RKO (cell line): ENCODE data around the gene NKX6-1.

ENCODE experiments used
- DNase-seq: peaks from one replicate; pipeline ENCODE4 v3.0.0-alpha.2; 2016; ENCODE audit warnings: low spot score

The NKX6-1 gene

DNA sequence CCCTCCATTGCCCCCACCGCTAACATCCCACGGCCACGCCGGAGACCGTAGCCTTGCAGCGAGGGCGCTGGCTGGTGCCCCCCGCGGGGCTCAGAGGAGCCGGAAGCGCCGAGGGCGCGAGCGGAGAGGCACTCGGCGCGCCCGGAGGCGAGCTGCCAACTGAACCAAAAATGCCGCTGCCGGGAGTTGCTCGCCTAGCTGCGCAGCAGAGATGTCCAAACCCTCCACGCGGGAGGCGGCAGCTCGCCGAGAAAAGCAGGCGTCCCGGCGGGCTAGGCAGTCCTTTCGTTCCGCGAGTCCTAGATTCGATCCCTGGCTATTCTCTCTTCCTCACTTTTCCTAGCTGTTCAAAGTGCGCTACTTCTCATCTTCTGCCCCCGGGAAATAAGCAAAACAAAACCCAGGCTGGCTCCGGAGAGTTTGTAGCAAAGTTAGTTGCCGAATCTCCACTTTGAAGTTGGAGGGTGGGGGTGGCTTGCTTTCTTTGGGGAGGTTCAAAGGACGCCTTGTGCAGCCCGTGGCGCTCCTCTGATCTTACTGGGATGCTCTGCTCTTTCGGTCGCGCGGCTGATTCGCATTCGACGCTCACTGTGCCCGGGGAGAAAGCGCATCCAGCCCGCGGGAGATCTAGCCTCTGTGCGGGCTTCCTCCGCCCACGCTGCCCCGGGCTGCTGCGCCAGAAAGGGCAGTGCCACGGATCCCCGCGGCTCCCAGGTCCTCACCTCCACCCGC is 723 bp downstream of the NKX6-1 start:
- DNase-seq: no peak

DNA sequence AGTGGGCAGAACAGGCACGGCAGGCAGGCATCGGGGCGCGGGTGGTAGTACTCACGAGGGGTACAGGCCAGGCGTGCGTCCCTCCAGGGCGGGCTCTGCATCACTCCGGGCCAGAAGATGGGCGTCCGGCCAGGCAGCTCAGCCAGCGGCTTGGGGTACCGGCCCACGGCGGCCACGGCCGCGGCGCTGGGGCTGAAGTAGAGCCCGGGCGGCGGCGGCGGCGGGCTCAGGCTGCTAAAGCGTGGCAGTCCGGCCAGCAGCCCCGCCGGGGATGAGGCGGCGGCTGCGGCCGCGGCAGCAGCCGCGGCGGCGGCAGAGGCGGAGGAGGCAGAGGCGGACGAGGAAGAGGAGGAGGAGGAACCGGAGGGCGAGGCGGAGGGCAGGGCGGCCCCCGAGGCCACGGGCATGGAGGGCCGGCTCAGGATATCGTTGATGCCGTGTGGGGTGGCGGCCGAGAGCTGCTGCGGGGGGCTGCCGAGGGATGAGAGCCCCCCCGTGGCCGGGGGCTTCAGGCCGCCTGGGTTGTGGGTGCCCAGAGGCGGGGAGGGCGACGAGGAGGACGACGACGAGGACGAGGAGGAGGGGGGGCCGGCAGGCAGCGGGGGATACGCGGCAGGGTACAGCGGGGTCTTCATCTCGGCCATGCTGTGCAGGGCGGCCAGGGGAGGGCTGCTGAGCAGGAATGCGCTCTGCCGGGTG is 1.4 kb downstream of the NKX6-1 start:
- DNase-seq: no peak

DNA sequence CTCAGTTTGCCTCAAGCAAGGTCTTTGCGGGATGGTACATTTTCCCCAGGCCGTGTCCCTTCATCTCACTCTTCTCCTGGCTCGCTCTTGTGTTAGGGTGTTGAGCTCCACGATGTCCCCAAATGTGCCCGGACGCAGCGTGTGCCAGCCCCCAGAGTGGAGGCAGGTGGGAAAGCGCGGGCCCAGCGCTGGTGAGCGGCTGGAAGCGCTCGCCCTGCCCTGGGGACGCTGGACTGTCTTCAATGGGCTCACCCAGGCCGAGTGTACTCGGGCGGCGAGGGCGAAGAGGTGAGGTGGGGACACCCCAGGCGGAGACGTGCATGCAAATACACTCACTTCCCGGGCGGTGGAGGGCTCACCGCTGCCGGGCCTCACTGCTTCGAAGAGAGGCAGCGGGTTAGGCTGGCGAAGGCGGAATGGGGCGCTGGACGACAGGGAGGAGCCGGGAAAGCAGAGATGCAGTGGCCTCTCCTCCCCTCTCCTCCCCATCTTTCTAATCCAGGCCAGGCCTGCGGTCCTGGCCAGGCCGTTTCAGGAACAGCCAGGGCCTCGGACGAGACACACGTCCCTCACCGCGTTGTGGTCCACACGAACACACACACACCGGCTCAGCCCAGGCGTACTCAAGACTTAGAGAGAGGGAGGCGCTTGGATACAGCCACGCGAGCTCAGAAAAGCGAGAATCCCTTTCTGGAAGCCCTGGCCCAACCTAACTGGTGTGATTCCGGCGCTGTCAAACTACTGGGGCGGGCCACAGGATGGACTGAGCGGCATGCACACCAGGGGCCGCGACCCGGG is 2.2 kb downstream of the NKX6-1 start:
- DNase-seq: no peak

DNA sequence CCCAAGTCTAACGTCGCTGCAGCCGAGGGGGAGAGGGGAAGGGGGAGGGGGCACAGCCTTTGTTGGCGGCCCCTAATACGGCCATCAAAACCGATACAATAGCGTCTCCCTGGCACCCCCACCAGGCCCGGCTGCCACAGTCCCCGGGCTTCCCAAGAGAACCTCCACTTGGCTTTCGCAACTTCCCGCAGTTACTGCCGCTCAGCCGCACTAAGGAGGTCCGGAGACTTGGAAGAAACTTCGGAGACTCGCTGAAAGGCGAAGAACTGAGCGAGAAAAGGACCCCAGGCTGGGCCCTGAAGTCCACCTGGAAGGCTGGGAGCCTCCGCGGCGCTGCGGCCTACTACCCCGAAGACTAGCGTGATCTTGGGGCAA is 2.8 kb downstream of the NKX6-1 start:
- no peak for DNase-seq

DNA sequence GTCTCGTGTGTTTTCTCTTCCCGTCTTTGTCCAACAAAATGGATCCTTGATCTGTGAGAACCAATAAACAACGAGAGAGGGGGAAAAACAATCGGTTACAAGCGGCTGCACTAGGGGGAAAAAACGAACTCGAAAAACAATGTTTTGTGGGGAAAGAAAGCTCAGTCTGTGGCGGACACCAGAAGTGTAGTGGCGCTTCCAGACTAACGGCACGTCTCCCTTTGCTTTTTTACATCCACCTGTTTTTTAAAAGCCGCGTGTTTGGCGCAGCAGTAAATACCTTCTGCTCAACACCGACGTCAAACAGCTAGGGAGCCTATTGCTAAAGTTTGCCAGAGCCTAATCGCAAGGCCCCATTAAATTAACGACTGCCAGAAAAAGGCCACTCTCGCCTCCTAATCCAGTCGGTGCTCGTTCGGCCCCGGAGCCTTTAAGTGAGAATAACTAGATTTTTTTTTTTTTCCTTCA is 3.3 kb downstream of the NKX6-1 start:
- DNase-seq: no peak

DNA sequence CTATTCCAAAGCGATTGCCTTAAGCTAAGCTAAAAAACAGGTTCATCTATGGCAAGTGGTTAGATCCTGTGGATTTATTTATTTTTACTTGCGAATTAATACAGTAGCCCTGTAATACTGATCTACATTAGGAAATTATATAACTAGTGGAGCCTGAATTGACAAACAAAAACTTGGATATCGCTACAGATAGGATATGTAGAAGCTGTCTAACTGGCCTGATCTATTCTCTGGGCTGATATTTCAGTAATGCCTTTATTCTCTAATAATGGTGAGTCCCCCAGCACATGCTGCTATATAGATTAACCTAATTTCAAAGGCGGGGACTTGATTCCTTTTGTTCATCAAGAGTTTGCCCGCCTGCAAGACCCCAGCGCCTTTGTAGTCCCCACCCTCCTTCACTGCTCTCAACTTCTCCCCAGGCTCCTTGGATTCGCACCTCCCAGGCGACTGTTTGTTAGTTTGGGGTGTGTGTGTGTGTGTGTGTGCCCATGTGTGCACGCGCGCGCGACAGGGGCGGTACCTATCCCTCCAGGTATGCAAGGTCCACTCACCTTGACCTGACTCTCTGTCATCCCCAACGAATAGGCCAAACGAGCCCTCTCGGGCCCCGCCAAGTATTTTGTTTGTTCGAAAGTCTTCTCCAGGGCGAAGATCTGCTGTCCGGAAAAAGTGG is 3.8 kb downstream of the NKX6-1 start:
- no peak for DNase-seq

DNA sequence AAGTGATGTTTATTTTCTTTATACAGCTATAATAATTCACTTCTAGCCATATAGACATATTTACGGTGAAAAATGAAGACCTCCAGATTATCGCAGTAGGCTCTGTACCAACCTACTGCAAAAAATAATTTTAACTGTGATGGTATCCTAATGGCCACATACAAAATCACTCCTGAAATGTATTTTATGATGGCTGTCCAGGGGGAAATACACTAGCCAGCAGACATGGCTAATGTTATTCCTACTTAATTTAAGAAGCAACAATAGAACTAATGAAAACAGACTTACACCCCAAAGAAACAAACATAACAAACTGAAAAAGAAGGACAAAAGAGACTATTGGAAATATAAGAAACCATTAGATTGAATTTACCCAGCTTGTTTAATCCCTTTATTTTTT is 4.6 kb downstream of the NKX6-1 start:
- DNase-seq: no peak

DNA sequence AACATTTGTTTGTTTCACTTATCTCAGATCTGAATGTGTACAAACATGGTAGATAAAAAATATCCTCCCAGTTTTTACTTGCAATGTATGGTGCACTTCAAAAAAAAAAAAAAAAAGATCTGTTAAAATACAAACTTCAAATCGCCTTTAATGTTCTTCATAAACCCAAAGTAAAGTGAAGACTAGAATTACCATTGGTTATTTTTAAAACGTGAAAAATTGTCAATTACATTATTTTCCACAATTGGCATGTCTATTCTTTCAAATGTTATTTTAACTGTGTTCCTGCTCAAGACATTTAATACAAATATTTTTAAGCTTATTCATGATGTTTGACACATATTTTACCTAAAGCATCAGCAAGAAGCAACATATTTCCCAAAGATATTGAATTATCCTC is 5.0 kb downstream of the NKX6-1 start:
- no peak for DNase-seq

DNA sequence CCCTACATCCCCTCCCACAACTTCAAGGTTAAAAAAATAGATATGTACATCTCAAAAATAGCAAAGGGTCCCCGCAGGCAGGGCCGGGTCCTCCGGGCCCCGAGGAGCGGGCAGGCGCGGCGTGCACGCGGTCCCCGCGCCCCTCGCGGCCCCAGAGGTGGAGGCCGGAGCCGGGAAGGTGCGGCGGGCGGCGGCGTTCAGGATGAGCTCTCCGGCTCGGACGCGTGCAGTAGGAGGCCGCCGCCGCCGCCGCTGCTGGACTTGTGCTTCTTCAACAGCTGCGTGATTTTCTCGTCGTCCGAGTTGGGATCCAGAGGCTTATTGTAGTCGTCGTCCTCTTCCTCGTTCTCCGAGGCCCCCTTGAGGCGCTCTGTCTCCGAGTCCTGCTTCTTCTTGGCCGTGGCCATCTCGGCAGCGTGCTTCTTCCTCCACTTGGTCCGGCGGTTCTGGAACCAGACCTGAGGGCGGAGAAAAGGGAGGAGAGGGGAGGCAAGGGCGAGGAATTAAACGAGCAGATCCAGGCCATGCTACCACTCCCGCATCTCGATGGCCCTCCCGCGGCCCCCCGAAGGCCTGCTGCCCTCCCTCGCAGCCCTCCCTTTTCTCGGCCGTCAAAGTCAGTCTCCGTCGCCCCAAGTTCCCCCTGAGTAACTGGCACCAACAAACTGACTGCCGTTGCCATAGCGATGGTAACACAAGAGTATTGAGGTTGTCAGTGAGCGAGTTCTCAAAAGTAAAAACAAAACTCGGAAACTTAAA is 5.8 kb downstream of the NKX6-1 start:
- no peak for DNase-seq

DNA sequence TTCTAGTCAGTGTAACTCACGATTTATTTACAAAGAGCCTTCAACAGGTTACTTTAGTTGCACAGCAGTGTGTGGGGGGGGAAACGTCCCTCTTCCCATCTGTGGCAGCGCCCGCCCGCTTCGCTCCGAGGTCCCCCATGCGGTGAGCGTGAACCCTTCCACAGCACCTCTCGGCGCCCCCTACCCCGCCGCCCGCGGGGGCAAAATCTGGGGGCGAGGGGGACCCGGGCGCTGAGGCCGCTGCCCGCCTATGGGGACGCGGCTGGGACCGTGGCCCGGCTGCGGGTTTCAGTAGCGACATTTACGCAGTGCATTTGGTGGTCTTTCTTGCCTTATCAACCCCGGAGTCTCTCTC is 6.4 kb downstream of the NKX6-1 start:
- DNase-seq: no peak

DNA sequence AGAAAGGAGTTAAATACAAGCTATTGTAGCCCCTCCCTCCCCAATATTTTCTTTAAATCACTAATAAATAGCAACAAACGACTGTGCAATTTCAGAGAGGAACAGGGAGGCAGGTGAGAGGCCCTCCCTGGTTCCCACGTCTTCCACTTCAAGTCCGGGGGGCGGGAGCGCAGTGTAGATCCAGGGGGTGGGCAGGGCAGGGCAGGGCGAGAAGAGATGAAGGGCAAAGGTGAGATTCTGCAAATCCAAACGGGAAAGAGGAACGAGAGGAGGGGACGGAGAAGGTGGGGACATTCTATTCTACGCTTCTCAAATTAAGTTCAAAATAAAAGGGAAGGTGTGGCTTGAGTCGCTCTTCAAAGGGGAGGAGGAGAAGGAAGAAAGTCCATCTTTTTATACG is 6.8 kb downstream of the NKX6-1 start:
- DNase-seq: no peak

DNA sequence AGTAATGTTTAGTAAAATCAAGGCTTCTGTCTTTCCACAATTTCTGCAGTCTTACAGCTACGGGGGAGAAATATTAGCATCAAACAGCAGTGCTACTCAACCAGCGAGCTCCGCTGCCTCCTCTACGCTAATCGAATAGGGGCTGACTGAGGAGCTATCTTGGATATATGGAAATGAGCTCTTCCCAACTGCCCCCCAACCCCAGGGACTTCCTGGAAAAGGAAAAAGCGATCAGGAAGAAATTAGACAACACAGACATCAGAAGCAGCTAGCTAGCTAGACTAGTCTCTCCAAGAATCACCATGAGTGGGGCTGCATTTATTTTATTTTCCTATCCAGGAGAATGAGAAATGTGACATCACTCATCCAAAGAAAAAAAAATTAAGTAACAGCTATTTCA is 7.6 kb downstream of the NKX6-1 start:
- no peak for DNase-seq

DNA sequence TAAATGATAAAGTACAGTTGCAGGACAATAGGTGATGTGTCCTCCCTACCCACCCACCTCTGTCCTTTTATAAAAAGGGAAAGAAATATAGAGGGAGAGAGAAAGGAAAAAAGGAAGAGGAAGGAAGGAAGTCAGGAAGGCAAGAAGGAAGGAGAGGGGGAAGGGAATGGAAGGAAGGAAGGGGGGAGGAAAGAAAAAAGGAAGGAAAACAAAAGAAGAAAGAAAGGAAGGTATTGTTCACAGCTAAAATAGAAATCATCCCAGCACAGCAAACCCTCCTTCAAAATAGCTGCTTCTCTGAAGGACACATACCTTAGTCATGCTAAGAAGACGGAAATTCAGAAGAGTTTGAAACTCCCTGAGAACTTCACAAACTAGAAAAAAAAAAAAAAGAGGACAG is 8.4 kb downstream of the NKX6-1 start:
- DNase-seq: no peak

DNA sequence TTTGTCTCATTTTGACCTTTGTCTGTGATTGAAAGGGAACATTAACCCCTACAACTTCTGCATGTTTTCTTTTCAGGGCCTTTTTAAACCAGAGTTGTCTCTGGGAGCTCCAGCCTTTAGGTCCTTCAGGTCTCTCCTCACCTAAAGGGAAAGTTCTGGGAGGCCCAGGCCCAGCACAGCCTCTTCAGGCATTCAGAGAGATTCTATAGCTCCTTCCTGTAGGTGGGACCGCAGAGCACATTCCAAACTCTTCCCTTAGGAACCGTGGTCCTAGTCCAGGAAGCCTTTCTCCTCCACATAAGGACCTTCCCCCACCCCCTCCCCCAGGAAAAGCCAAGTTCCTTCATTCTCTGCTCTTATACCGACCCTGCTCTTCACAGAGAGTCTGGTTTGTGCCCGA is 14.9 kb downstream of the NKX6-1 start:
- DNase-seq: no peak

DNA sequence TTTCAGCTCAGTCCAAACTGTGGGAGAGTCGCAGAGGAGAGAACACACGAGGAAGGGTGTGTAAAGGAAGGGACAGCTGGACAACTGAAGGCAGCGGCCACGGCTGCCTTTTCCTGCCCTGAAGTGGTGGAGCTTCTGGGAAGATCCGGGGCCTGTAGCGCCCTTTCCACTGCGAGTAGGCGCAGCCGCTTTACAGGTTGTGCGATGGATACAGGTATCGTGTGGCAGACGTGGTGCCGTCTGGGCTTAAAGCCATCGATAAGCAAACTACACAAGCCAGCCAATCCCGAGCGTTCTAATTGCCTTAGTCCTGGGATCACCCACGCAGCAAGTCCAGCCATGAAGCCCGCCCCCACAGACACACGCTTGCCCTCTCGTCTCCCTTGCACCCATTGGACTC is 15.4 kb downstream of the NKX6-1 start:
- DNase-seq: no peak

DNA sequence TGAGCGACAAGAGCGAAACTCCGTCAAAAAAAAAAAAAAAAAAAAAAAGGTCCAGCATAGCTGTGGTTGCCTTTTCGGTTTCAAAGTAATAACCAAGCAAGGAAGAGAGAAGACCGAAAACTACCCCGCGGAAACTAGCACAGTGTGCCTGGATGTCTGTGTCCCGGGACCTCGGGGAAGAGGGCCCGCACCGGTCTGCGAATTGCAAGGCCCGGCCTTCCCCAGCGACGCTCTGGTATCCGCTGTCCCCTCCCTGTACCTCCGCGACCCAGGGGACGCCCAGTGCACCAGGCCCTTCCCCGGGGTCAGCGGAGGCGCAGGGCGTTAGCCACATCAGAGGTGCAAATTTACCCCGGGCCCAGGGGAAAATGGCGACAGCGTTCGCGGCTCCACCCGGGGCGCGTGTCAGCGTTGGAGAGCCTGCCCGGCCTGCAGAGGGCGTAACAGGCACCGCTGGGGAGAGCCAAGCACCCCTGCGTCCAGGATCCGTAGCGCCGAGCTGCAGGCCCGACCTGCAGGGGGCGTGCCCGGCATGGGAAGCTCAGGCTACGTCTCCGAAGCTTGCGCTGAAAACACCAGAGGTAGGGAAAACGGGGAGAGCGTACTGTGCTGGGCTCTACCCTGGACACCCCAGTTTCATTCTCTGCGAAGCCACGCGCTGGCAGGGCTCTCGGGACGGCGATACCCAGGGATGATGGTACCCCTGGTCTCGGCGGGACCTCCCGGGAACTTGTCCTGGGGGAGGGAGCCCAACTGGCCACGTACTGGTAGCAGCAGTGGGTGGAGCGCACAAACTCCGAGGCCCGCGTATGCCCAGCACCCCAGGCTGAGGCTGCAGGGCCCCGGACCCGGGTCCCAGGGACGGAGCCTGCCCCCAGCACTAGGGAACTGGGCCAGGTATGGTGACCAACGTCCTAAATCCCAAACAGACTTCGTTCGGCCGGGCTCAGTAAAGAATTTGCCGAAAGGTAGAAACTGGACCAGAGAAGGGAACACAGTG is 16.2 kb downstream of the NKX6-1 start:
- no peak for DNase-seq

DNA sequence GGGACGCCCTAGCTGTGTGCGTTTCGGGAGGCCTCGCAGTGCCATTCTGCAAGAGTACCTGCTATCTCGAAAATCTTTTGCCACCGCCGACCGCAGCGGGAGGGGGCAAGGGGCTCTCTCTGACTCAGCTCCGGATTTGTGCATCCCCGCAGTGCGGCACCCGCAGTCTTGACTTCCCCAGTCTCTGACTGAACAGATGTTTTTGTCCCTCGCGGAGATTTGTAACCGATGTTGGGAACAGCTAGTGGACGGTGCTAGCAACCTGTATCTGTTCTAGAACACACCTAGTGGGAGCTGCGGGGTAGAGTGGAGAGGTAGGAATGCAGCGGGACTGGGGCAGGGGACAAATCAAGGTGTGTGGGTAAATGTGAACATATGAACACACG is 17.2 kb downstream of the NKX6-1 start:
- DNase-seq: no peak

DNA sequence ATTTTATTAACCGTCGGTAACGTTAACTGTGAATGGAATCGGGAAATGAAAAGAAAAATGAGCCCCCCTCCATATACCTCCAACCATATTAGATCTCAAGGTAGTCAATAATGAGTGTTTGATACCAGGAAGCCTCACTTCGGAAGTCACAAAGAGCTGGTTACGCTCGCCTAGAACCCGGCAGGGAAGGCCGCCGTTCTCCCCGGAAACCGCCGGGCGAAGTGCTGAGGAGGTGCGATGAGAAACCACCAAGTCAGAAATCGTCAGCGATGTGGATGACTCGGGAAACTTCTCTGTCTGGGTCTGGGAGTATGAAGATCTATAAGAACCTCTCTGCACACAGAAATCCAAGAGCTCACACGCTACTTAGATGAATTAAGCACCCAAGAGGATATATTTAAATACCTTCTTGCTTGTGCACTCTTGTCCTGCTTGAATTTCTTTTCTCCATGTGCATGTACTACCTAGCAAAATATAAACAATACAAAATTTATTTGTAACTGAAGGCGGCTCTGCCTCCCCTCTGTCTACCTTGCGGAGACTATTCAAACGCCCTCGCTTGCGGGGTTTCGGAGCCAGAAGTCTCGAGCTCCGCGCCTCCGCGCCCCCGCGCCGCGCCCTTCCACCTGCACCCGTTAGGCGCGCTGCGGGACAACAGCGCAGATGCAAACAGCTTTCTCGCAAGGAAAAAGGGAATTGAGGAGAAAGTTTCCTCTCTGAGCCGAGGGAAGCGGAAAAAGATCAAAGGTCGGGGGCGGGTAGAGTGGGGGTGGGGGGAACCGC is 17.8 kb downstream of the NKX6-1 start:
- no peak for DNase-seq

DNA sequence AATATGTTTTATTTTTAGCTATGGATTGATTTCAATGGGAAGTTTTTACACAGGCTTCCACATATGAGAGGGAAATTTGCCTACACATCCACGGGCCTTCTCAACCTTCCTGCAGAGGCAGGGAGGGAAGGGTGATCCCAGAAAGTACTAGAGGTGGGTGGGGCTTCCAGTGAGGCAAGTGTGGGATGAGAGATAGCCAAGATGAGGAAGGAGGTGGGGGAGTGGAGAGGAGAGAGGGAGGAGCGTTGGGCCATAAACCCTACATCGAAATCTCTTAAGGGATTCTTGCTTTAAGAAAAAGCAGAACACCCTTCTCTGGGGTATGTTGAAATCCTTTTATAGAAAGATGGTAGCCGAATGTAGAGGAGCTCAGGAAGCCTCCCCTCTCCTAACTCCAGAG is 19.0 kb downstream of the NKX6-1 start:
- no peak for DNase-seq

DNA sequence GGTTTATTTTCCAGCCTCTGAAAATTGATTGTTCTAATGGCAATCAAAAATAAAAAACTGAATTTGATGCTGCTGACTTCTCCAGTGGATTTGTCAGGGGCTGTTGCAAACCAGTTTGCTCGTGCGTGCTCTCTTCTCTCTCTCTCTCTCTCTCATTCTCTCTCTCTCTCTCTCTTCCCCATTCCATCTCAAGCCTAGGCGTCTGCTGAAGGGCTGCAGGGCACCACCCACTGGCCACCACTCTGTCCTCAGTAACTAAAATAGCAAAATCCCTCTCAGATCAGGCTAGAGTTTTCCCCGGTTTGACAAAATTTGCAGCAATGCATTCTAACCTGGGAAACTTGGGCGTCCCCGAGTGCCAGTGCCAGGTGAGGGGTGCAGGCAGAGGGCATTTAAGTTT is 19.4 kb downstream of the NKX6-1 start:
- no peak for DNase-seq
